22Rv1 (cell line): ENCODE measurements around the gene NRG3.

ENCODE experiments used
- H3K27ac ChIP-seq: fragments of 450-650 bp; 2 replicates; pipeline ENCODE4 v1.5.1; 2017
- CTCF ChIP-seq: fragments of 450-650 bp; IDR thresholded peaks from 2 replicates; pipeline ENCODE4 v1.5.1; 2017; ENCODE audit warnings: mild to moderate bottlenecking
- ZFX ChIP-seq: fragments of 450-650 bp; IDR thresholded peaks from 2 replicates; pipeline ENCODE4 v1.6.1; 2017; ENCODE audit warnings: antibody characterized with exemption, borderline replicate concordance

NRG3 gene

DNA sequence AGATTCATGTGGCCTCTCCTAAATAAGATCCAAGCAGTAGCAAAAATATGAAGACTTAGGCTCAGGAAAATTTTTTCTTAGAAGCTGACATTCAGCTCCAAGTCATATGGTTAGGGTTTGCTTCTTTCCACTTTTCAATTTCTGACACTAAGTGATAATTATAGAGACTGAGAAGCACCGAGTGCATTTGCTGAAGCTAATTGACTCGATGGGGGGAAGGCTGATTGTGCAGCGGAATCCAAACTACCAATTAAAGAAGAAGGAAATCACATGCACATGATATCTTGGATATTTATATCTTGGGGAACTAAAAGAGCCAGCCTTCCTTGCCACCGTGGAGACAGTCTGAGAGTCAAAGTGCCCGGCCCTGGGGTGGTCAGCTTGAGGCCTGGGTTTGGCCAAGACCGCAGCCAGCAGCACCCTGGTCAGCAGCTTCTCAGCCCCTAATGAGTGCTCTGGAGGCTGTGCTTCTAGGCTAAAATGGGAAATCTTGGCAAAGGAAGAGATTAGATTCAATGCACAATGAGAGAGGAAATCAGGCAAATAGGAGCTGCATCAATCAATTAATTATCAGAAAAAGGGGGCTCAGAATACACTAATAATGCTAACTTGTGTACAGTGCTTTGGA, 589.3 kb downstream of the NRG3 start:
- peak overlapping the region; percentile 68 for H3K27ac ChIP-seq
- TF ChIP-seq ZFX (no peak), CTCF (no peak)

DNA sequence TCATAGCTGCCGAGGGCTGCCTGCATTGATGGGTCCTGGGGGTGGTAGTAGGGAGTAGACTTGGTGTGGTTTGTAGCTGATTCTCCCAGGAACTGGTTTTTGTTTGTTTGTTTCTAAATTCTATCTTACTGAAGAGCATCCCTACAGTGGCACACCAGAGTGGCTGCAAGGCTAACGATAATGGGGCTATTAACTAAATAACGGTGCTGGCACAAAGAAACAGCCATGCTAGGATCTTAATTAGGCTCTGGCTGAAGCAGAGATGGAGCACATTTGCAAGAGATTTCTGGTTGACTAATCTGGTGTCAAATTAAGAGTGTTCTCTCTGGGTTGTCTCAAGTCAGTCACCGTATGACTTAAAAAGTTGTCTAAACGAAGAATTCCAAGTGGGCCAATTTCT, 590.0 kb downstream of the NRG3 start:
- TF ChIP-seq ZFX (no peak), CTCF (no peak)
- H3K27ac ChIP-seq, result no peak overlapping the region

DNA sequence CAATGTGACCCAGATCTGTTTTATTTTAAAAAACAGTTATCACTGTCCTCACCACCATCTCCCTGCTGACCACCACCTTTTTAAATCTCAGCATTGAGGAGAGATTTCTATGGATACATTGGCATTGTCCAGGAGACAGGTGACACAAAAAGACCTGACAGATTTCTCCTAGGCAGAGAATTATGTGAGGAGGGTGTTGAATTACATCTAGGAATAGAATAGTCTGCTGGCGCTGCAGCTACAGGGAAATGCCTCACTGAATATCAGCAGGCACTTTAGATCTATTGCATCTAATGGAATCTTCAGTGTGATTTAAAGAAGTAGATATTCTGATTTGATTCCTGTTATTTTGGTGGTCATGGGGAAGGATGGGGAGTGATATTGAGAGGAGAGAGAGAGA, 593.5 kb downstream of the NRG3 start:
- no peak overlapping the region for H3K27ac ChIP-seq
- TF ChIP-seq CTCF (no peak), ZFX (no peak)

- no peak for TF ChIP-seq ZFX
- no peak for TF ChIP-seq CTCF
- H3K27ac ChIP-seq, result no peak overlapping the region
Observed at GRCh38 chr10:82472406-82473335, 597.7 kb downstream of the NRG3 start.

GRCh38 chr10:82477776-82478175, 602.8 kb downstream of the NRG3 start:
- TF ChIP-seq ZFX (no peak), CTCF (no peak)

GRCh38 chr10:82492647-82493046, 617.7 kb downstream of the NRG3 start:
- no peak overlapping the region for H3K27ac ChIP-seq
- TF ChIP-seq ZFX (no peak), CTCF (no peak)

More at GRCh38 chr10:82477776-82478175, 602.8 kb downstream of the NRG3 start:
- no peak overlapping the region for H3K27ac ChIP-seq

GRCh38 chr10:82496114-82496513, 621.1 kb downstream of the NRG3 start:
- H3K27ac ChIP-seq, result no peak overlapping the region
- TF ChIP-seq CTCF (no peak), ZFX (no peak)
